HT-29 (cell line): ENCODE measurements around the gene EDARADD. TPM values are rescaled to one million over a fixed set of nuclear protein-coding genes. Genes with fewer than 3 reads are reported as not detected.
"Not testable (repeated sequence)": the region's sequence is repeated elsewhere in the genome, so short reads cannot be mapped to it uniquely, and the experiment has no call there.

ENCODE experiments used
- DNase-seq: peaks from one replicate; pipeline ENCODE4 v3.0.0-alpha.2; 2015; ENCODE audit warnings: low spot score
- total RNA-seq: library from RNA; depleted of rRNA; stranded (reverse); fragments of >200 nt; shearing (Covaris generic); gene quantifications from 2 replicates; pipeline ENCODE4 v1.2.3, GENCODE V29; 2014; rRNA removed

The EDARADD gene
- not detected in 2 replicates for total RNA-seq

- DNase-seq, result no peak
Observed at GRCh38 chr1:236393681-236394481, at the start of gene EDARADD. Gene EDARADD, plus strand, starts transcription at chr1:236394286. Its CDS starts 159 bp downstream, at chr1:236394445.

DNA sequence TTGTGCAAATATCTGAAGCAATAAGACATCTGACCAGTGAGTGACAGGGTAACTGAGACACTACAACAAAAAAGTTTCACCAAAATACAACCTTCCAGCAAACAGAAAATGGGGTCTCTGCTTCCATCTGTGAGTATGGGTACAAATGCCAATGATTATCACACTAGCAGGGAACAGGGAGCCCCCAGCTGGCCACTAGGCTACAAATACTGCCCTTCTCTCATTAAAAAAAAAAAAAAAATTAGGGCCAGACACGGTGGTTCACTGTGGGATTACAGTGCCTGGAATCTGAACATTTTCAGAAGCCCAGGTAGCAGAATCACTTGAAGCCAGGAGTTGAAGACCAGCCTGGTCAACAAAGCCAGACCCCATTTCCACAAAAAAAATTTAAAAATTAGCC lies 48.4 kb upstream of the EDARADD start:
- DNase-seq, result peak; percentile 7

DNA sequence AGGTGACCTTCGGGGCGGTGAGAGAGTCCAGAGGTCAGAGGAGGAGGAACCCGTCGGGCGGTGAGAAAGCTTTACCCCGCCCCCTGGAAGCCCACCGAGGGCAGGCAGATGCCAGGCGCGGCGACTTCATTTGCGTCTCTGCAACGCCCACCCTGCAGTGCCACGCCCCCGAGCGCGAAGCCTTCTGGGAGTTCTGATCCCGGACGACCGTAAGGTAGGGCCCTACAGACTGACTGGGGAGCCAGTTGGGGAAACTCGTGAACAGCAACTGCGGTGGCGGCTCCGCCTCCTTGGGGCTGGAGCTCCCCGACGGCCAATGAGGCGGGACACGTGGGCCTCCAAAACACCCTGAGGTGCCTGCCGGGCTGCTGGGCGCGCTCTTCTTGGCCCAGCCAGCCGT lies 46.0 kb upstream of the EDARADD start:
- DNase-seq, result no peak

DNA sequence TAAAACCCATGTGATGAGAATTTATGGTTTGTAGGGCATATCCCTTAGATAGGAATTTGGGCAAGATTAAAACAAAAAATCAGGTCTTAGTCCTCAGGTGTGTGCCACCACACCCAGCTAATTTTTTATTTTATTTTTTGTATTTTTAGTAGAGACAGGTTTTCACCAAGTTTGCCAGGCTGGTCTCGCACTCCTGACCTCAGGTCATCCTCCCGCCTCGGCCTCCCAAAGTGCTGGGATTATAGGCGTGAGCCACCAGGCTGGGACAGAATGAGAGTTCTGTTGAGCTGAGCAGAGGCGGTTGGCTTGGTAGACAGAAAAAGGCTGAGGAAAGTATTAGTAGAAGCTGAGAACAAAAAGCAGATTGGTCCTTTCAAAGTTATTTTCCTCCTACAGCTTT lies 43.8 kb upstream of the EDARADD start:
- no peak for DNase-seq

- no peak for DNase-seq
Observed at GRCh38 chr1:236351875-236352573, 42.1 kb upstream of the EDARADD start.

GRCh38 chr1:236352747-236353146 lies 41.3 kb upstream of the EDARADD start:
- DNase-seq, result not testable (repeated sequence)

DNA sequence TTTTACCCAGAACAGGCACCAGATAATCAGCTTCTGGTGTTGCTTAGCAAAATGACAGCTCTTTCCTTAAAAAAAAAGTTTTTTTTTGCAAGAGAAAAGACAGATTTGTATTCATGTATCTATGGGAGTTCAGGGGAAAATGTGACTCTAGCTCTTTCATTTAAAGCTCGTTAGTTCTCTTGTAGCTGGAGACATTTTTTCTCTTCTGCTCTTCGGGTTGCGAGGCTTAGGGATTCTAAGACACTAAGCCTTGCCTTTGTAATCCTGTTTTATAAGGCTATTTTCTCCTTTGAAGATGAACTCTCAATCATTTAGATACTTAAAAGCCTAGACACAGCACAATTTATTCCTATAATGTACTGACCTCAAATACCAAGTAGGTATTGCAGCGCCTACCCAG lies 40.3 kb upstream of the EDARADD start:
- no peak for DNase-seq

DNA sequence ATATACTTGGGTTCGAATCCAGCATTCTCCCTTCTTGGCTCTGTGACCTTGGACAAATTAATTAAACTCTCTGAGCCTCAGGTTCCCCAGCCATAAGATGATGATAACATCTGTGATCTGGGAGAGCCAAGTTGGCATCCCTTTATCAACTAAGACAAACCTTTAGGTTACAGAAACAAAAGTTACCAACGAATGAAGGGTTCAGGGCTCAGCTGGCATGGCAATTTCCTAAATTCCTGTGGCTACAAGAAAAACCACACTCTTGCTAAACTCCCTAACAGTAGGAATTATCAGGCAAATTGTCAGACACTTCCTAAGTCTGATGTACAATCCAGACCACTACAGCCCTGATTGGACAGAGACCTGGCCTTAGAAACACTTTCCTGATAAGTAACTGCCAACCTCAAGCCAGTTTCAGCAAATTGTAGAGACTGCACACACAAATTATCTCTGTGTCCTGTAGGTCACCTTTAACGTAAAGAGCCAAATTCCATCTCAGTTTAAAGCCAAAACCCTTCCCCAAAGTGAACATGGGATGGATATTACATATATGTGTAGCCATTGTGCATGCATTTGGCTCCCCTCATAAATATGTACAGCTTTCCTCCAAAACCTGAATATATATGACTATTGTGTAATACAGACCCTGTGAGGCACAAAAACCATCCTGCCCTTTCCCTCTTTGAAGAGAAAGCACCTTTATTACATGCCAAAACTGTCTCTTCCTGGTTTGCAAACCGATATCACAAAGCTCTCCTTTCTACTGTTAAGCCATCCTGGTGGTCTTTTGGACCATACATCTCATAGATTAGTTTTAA lies 39.5 kb upstream of the EDARADD start:
- no peak for DNase-seq

- DNase-seq, result no peak
Observed at GRCh38 chr1:236356141-236356540, 37.9 kb upstream of the EDARADD start.

DNA sequence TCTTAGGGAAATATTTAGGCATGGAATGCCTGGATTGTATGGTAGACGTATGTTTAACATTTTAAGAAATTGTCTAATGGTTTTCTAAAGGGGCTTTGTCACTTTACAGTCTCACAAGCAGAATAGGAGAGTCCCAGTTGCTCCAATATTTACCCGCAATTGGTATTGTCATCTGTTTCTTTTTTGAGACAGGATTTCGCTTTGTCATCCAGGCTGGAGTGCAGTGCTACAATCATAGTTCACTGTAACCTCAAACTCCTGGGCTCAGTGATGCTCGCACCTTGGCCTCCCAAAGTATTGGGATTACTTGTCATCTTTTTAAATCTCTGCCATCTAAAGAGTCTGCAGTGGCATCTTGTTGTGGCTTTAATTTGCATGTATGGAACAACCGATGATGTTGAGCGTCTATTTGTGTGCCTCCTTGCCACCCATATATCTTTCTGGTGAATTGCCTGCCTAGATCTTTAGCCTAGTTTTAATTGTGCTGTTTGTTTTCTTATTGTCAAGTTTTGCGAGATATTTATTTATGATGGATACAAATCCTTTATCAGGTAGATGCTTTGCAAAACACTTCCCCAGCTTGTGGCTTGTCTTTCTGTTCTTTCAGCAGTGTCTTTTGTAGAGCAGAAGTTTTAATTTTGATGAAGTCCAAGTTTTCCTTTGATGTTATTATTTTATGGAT lies 32.0 kb upstream of the EDARADD start:
- no peak for DNase-seq

- DNase-seq, result no peak
Observed at GRCh38 chr1:236363237-236363636, 30.8 kb upstream of the EDARADD start.

GRCh38 chr1:236365999-236366570 lies 28.0 kb upstream of the EDARADD start:
- DNase-seq, result no peak

DNA sequence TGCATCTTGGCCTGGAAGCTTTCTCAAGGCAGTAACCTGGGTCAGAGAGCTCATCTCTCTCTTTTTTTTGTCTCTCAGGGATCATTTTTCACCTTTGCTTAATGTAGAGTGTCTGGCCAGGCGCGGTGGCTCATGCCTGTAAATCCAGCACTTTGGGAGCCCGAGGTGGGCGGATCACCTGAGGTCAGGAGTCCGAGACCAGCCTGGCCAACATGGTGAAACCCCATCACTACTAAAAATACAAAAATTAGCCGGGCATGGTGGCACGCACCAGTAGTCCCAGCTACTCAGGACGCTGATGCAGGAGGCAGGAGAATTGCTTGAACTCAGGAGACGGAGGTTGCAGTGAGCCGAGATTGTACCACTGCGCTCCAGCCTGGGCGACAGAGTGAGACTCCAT lies 27.4 kb upstream of the EDARADD start:
- not testable (repeated sequence) for DNase-seq

DNA sequence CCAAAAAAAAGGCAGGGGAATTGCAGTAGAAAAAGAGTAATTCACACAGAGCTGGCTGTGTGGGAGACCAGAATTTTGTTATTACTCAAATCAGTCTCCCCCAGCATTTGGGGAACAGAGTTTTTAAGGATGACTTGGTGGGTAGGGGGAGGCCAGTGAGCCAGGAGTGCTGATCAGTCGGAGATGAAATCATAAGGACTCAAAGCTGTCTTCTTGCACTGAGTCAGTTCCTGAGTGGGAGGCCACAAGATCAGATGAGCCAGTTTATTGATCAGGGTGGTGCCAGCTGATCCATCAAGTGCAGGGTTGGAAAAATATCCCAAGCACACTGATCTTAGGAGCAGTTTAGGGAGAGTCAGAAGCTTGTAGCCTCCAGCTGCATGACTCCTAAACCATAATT lies 23.7 kb upstream of the EDARADD start:
- no peak for DNase-seq

DNA sequence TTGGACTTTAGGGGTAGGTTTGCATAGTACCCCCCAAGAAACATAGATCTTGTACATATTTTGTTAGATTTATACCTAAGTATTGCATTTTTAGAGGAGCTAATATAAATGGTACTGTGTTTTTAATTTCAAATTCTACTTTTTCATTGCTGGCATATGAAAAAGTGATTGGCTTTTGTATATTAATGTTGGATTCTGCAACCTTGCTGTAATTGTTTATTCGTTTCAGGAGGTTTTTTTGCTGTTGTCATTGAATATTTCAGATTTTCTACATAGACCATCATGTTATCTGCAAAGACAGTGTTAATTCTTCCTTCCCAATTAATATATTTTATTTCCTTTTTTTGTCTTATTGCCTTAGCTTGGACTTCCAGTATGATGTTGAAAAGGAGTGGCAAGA lies 23.0 kb upstream of the EDARADD start:
- DNase-seq, result no peak

DNA sequence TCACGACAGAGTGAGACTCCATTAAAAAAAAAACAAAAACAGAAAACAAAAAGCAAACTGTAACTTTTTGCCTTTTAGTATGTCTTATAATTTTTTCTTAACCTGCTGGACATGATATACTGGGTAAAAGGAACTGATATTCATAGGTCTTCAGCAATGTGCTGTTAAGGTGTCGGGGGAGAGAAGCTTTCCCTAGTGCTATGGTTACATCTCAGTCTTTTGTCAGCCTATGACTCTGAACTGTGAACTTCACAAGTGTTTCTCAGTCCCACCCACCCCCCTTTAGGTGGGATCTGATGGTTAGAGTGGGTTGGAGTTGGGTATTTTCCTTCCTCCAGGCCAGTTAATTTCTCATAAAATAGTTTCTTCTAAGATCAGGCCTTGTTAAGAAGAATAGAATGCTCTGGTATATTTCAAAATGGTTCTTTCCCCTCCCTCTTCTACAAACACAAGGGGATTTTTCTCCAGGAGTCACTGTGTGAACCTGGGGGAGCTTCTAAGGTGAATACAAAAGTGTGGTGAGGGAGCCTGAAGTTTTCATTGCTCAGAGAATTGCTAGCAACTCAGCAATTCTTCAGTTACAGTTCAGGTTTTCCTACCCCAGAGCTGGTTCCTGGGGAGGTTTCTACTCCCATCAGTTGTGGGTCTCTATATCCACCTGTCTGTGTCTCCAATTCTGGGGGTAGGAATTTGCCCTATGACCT lies 16.1 kb upstream of the EDARADD start:
- no peak for DNase-seq

DNA sequence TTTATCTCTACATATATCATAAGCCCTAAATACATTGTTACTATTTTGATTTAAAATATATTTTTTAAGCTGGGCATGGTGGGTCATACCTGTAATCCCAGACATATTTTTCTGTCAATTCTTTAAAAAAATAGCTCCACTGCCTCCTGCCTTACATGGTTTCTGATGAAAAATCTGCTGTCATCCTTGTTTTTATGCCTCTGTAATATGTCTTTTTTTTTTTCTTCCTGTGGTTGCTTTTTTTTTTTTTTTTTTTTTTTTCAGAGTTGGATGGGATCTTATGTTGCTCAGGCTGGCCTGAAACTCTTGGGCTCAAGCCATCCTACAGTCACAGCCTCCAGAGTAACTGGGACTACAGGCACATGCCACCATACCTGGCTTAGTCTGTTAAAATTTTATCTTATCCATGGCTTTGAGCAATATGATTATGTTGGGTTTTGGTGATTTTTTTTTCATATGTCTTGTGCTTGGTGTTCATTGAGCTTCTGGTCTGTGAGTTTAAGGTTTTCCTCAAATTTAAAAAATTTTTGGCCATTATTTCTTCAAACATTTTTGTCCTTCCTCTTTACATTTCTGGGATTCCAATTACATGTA lies 12.4 kb upstream of the EDARADD start:
- DNase-seq, result no peak

DNA sequence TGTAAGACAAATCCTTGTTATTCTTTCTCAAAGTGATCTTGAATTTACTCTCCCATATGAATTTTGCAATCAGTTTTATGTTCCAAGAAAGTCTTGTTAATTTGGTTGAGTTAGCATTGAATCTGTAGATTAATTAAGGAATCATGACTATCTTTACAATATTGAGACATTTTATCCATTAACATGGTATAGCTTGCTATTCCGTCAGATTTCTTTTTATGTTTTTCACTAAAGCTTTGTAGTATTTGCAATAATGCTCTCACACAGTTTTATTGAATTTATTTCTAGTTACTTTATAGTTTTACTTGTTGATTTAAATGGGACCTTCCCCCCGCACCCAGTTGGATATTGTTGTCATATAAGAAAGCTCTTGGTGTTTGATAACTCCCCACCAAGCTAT lies 5.8 kb upstream of the EDARADD start:
- no peak for DNase-seq

- DNase-seq, result no peak
Observed at GRCh38 chr1:236389253-236389652, 4.8 kb upstream of the EDARADD start.

DNA sequence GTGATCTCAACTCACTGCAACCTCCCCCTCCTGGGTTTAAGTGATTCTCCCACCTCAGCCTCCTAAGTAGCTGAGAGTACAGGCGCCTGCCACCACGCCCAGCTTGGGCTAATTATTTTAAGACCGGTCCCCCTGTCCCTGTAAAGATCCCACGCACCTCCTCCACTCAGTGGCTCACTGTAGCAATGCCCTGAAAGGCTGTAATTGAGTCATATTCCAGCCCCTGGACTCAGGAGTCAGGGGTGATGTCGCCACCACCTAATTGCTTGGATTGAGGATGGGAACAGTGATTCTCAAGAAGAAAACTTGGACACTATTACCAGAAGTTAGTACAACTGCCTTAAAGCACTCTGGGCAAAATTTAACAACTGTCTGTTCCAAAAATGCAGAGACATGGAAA lies 3.1 kb upstream of the EDARADD start:
- no peak for DNase-seq
